Lower leg skin (tissue), 3 donors: ENCODE data around the gene PDE6A.
"Not testable (repeated sequence)": the region's sequence is repeated elsewhere in the genome, so short reads cannot be mapped to it uniquely, and the experiment has no call there.

ENCODE experiments used
- POLR2A ChIP-seq, 2 donors: fragments of 450-650 bp; IDR thresholded peaks; one replicate each; pipeline ENCODE4 v1.6.1; 2016 to 2017; ENCODE audit warnings: antibody characterized with exemption in 2 of 2, mild to moderate bottlenecking in 1 of 2, moderate library complexity in 1 of 2
- TF ChIP-seq, protein P1 (sequence below), 3 donors: fragments of 450-650 bp; IDR thresholded peaks; one replicate each; pipeline ENCODE4 v1.5.1; 2016; ENCODE audit warnings: antibody characterized with exemption in 3 of 3, mild to moderate bottlenecking in 3 of 3, moderate library complexity in 2 of 3

GRCh38 chr5:149882633-149883032 lies 62.0 kb downstream of the PDE6A start:
- TF ChIP-seq, protein P1, sequence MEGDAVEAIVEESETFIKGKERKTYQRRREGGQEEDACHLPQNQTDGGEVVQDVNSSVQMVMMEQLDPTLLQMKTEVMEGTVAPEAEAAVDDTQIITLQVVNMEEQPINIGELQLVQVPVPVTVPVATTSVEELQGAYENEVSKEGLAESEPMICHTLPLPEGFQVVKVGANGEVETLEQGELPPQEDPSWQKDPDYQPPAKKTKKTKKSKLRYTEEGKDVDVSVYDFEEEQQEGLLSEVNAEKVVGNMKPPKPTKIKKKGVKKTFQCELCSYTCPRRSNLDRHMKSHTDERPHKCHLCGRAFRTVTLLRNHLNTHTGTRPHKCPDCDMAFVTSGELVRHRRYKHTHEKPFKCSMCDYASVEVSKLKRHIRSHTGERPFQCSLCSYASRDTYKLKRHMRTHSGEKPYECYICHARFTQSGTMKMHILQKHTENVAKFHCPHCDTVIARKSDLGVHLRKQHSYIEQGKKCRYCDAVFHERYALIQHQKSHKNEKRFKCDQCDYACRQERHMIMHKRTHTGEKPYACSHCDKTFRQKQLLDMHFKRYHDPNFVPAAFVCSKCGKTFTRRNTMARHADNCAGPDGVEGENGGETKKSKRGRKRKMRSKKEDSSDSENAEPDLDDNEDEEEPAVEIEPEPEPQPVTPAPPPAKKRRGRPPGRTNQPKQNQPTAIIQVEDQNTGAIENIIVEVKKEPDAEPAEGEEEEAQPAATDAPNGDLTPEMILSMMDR (IDR thresholded peaks at IDR 0.05) = not testable (repeated sequence)
- TF ChIP-seq POLR2A (IDR thresholded peaks at IDR 0.05) = not testable (repeated sequence)
